LHCN-M2 (cell line): ENCODE results near the gene NALCN. TPM values are rescaled to one million over a fixed set of nuclear protein-coding genes. Genes with fewer than 3 reads are reported as not detected.

Experiments
- DNase-seq: peaks from one replicate; pipeline ENCODE4 v3.0.0-alpha.2; 2012; ENCODE audit warnings: low read depth
- total RNA-seq: library from RNA; depleted of rRNA; stranded (reverse); fragments of >200 nt; gene quantifications from 2 replicates; pipeline ENCODE4 v1.2.3, GENCODE V29; 2014

The NALCN gene
- total RNA-seq, 1 experiment from 2014 or later = 5.0 TPM

DNA sequence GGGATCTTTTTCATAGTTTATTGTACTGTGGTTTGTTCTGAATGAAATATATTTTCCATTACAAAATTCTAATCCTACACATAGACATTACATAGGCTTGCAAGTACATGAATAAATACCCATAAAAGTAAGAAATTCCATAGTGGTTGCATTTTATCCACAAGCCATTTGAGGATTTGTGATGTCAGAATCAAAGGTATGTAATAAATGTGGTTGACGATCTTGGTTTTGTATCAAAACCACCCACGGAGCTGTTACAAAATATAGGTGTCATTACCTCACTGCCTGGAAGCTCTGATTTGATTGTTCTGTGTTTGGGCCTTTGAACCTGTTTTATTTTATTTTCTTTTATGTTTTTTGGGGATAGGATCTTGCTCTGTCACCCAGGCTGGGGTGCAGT lies 125.1 kb downstream of the NALCN start:
- no peak for DNase-seq

DNA sequence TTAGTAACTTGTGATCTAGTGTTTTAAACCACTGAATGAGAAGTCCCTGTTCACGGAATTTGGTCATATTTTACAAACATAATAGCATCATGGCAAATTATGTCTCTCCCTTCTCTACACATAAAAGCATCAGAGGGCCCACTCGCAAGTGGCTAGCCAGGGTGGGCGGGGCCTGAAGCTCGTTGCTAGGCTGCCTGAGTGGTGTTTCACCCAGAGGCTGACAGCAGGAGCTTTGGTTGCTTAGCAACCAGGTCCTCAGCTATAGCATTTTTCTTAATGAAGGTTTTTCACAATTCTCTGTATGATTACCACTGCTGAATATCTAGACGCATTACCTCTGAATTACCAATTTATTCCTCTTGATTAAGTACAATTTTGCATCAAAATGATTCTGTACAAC lies 126.5 kb downstream of the NALCN start:
- peak; percentile 50 for DNase-seq

DNA sequence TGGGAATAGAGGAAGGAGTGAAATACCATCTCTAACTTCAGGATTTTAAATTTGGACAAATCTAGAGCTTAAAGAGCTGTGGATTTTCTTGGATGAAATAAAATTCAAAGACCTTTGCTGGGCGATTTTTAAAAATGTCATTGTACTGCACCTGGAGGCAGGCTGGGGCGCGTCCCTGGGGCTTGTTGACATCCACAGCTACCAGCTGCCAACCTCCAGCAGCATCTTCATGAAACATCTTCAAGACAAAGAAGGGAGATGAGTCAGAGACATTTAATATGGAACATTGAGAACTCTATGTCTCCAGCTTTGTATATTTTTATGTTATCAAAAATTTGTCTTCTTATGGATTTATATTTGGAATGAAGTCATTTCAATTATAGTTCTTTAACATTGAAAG lies 132.5 kb downstream of the NALCN start:
- peak; percentile 48 for DNase-seq

DNA sequence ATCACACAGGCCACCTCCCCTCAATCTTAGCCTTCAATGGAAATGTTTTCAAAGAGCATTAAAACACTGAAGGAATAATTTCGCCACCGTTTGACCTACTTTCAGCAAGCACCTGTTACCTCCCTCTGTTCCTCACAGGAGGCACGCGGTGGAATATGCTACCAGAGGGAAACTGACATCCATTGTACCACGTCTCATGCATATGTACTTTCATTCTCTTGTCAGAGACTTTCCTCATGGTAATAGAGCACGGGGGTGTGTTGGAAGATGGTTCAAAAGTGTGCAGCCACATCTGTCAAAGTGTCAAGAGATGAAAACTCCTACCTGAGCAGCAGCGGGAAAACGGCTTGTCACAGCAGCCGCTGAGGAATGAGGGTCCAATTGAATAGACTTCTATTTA lies 143.4 kb downstream of the NALCN start:
- no peak for DNase-seq

DNA sequence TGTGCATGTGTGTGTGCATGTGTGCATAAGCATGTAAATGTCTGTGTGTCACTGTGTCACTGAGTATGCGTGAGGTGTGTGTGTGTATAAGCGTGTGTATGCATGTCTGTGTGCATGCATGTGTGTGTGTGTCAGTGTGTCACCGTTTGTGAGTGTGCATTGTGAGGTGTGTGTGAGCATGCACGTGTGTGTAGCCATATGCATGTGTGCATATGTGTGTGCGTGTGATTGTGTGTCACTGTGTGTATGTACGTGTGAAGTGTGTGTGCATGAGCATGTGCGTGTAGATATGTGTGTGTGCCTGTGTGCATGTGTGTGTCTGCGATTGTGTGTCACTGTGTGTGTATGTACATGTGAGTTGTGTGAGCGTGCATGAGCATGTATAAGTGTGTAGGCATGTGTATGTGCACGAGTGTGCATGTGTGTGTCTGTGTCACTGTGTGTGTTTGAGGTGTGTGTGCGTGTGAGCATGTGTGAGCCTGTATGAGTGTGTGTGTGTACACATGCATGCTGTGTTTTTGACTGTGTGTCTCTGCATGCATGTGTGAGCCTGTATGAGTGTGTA lies 144.5 kb downstream of the NALCN start:
- no peak for DNase-seq

DNA sequence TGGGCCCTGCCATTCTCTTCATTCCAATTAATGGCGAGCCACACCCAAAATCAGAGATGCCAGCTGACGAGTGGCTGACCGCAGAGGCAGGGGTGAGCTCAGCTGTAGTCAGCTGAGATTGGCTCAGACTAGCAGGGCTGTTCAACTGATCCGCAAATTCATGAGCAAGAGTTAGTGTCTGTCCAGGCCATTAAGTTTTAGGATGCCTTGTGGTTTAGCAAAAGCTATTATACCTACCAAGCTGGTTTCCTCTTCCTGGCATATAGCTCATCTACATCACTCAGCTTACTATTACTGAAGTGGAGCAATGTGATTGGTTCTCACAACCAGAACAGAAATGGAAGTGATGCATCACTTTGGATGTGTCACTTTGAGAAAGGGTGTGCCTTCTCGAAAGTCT lies 148.7 kb downstream of the NALCN start:
- DNase-seq = peak; percentile 91

DNA sequence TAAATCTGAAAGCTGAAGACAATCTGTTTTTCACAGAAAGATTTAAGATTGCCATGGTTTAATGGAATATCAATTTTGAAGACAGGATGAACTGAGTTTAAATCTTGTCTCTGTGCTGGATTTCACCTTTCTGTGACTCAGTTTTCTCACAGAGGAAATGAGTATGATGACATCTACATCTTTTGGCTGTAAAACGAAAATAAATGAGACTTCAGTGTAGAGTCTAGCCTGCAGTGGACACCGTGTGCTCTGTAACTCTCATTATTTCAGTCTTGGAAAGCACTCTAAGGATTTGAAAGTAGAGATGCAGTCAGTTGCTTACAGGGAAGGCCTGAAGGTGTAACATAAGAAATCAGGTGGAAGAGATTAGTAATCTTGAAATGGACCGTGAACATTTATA lies 150.4 kb downstream of the NALCN start:
- no peak for DNase-seq

DNA sequence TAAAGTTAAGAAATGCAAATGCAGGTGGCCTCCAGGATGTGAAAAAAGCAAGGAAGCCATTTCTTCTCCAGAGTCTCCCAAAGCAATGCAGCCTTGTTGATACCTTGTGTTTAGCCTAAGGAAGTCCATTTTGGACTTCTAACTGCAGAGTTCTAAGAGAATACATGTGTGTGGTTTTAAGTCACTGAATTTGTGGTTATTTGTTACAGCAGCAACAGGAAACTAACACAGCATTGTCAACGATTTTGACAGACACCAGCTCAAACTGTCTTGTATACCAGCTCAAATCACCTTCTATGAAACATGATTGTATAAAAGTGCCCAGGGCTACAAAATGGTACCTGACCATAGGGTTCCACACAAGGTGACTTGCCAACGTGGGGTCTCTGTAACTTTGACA lies 151.4 kb downstream of the NALCN start:
- DNase-seq = no peak

DNA sequence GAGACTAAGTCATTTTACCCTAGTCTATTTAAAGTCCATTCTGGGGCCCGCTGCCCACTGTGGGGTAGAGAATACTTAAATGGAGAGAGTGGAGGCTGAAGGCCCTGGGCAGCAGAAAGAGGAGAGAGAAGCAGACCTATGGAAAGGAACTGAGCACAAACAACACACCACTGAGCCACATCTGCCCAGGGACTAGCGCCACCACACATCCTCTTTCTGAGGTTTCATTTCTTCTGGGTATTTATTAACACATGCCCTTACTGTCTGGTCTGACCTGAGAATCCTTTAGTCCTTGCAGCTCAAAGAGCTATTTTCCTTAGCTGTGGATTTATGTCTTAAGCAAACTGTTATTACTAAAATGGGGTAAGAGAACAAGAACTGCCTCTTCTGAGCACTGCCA lies 154.0 kb downstream of the NALCN start:
- no peak for DNase-seq

DNA sequence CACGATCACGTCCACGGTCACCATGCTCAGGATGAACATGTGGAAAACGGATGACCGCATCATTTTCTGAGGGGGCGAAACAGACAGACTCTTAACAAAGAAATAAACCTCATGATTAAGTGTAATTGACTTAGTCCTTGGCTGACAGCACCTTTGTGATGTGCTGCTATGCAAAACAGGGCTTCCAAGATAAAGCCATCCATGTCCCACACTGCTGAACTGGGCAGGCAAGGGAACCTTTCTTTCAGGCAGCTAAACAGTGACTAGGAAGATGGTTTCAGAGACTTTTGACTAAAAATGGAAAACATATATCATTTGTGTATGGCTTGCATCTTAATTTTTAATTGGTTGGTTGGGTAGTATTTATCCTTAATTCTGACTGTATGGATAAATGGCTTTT lies 157.8 kb downstream of the NALCN start:
- no peak for DNase-seq

DNA sequence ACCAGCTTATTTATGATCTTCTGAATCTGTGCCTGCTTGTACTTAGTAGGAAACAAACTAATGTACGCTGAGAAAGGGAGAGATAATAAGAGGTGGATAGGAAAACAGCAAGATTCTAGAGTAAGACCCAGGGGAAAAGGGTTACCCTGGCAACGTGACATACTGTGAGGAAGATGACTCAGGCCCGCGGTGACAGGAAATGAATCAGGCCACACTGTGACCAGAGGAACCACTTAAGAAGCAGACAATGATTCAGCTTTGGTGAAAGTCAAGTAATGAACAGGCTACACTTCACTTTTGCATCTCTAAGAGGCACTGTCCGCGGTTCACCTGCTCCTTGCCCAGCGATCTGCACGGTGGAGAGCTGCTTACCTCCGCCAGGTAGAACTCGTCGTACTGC lies 158.2 kb downstream of the NALCN start:
- peak; percentile 96 for DNase-seq

DNA sequence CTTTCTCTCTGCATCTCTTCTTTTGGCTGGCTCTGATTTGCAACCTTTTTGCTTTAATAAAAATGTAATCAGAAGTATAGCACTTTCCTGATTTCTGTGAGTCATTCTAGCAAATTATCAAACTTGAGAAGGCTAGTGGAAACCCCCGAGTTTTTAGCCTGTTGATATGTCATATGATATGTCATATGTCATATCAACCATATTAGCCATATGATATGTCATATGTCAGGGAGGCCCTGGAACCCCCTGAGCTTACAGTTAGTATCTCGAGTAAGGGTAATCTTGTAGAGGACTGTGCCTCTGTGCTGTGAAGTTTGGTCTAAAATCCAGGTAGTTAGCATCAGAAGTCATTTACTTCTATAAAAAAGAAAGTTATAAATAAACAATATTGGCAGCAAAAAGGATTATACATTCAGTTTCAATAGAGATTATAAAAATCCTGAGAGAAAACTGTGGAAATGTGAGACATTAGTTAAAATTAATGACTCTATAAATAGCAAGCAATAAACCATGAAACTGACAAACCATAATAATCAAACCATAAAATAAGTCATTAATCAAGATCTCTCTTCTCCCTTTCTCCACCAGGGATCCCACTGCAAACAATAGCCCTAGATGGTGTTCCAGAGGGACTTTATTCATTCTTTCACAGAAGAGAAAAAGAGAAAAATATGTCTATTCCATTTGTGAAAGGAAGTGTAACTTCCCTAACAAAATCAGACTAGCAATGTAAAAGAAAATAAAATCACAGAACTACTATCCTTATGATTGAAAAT lies 167.4 kb downstream of the NALCN start:
- no peak for DNase-seq

DNA sequence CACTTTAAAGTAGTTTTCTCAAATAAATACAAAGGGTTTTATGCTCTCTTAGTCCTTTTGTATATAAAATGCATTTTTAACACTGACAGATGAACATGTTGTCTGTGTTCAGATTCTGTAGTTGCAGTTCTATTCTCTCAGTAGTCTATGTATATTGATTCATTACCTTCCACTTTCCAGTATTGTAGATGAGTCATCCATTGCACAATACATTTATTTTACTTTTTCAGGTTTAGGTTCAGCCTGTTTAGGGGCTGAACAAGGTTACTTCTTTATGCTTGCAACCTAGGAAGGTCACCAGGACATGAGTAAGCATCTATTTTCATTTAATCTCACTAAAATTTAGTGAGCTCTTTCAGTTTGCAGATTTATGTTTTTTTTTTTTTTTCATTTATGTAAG lies 173.6 kb downstream of the NALCN start:
- no peak for DNase-seq

DNA sequence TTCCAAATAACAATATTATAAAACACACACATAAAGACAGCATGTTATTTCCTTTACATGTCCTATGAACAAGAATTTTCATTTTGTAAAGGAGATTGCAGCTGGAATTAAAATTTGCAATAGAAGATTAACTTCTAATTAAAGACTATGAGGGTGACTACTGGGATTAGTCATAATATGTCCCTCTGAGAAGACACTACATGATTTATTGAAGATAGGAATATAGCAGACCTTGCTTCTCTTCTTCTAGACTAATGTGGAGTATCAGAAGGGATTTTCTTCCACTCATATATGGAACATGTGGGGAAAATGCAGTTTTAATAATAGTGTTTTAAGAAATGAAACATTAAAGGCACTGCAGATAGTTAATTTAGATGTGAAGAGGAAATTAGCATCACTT lies 177.8 kb downstream of the NALCN start:
- DNase-seq = no peak

DNA sequence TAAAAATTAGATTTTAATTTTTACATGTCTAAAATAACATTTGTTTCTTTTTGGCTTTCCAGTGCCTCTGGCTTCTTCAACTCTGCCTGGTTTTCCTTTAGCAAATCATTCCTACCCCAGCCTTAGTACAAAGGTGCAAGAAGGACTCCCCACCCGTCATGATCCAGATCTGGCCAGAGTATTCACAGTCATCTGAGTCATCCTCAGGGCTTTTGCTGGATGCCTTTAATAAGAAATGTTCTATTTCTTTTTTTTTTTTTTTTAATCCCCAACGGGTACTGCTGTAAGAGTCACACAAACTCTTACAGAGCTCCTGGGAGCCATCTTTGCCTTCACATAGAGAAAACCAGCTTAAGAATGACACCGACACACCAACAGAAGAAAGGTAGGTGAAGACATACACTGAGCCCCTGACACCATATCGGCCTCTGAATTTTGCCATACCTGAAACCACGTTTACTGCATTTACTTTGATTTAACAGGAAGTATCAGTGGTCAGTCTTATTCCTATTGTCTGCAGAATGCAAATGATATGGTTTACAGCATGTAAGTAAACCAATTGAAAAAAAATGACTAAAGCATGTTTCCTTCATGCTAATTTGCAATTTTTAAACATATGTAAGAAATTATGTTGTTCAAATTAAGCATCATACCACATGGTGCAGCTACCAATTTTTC lies 184.4 kb downstream of the NALCN start:
- DNase-seq = peak; percentile 80

DNA sequence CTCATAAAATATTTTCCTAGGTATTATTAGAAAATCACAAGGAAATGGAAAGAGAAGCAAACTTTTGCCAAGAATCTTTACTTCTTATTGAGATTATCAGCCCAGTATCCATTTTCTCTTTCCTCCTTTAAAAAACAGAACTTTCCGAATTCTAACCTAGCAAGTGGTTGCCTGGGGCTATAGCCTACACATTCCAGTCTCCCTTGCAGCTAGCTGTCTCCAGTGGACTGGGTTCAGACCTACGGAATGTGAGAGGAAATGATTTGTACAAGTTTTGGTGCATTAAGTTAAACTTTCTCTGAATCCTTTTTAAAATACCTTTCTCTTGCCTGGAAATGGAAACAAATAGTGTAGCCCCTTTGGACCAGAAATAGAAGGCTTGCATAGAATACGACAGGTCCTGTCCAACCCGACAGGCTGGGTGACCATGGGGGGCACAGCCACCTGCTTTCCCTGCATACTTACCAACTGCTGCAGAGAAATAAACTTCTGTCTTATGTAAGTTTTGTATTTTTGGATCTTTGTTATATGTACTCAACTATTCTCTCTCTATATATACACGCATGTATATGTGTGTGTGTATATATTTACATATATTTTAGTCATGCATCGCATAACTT lies 185.9 kb downstream of the NALCN start:
- no peak for DNase-seq

DNA sequence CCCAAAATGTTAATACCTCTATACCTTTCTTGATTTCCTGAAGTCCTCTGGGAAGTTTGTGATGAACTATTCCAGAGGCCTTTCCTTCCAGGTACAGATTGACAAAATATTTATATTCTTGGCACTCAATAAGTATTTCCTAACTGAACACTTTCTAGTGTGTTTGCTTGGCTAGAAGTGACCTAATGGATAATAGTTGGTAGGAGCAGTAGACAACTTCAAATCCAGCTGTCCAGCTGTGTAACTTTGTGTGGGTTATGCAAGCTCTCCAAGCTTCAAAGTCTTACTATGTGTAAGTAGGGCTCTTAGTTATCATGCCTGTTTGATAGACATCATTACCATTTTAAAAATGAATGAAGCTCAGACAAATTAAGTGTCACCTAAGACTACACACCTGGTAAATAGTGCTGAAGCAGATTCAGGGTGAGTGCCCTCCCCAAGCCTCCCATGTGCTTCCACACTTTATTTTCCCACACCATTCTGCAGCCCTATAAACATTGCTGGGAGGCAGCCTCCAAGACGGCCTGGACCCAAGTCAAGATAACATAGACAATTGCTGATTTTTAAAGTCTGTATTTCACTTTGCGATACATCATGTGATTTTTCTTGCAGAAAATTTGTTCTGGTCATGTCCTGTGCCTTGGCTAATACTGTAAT lies 196.6 kb downstream of the NALCN start:
- DNase-seq = no peak

DNA sequence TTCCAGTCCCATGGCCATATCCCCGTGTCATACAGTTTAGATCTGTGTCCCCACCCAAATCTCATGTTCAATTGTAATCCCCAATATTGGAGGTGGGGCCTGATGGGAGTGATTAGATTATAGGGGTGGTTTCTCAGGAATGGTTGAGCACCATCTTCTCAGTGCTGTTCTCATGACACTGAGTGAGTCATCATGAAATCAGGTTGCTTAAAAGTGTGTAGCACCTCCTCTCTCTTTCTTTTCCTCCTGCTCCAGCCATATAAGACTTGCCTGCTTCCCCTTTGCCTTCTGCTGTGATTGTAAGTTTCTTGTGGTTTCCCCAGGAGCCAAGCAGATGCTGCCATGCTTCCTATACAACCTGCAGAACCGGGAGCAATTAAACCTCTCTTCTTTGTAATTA lies 197.8 kb downstream of the NALCN start:
- DNase-seq = peak; percentile 43

DNA sequence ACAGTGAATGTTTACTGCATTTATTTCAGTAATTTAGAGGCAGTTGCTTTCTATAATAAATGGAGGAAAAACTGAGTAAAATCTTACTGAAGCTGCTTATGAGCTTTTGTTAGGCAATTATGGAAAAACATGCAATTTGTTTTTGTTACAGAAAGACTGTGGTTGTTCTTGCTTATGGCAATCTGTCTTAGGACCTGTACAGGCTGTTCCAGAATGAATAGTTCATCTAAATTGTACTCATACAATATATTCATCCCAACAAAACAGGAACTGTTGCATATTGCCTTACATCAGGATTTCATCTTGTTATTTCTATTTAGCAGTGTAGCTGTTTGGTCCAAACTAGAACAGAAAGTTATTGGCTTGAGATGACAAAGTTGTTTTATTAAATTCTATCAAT lies 199.2 kb downstream of the NALCN start:
- peak; percentile 47 for DNase-seq

DNA sequence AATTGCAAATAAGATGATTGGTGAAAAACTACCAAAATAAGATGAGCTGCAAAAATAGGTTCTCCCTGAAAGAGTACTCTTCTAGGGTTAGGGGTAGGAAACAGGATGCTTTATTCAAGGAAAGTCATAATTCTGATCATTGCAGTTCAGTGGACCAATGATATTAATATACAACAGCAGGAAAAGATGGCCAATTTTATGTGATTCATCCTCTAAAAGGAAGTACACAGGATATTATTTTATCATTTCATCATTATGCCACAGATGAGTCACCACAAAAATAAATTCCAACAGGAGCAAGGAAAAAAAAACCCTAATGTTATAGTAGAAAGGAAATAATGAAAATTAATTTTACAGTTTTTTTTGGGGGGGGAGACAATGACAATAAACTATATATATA lies 205.0 kb downstream of the NALCN start:
- peak; percentile 85 for DNase-seq

DNA sequence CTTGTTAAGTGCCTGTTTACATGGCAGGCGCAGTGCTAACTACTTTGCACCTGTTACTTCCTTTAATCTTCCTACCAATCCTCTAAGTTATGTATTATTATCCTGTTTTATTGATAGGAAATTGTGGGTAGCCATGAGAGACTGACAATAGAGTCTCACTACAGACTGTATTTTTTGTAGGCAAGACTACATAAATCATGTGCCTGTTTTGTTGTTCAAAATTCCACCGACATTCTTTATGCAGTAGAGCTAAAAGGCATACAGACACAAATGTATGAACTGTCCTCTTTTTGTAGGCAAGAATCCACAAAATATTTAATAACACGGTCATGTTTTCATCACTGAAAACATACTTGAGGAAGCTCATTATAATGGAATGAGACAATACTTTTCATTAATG lies 205.5 kb downstream of the NALCN start:
- peak; percentile 14 for DNase-seq
